SK-N-SH (cell line): ENCODE measurements around the gene AFP. TPM values are rescaled to one million over a fixed set of nuclear protein-coding genes. Genes with fewer than 3 reads are reported as not detected.

Experiments used
- CTCF ChIA-PET: fragments of 300-600, 350-600 bp; formaldehyde crosslinking; extraction: SDS; loops from one replicate; lab custom pipeline; 2021; lab: Yijun Ruan, JAX
- POLR2A ChIA-PET: fragments of 350-600 bp; sonication (Branson Sonifier 250); formaldehyde crosslinking; extraction: SDS; loops from one replicate; lab custom pipeline; 2020; ENCODE audit warnings: antibody characterized with exemption, inconsistent platforms; lab: Yijun Ruan, JAX
- DNase-seq: peaks from one replicate; pipeline ENCODE4 v3.0.0; 2012
- H2AFZ ChIP-seq: fragments of 200-600 bp; sonication (generic); 2 replicates; pipeline ENCODE4 v1.8.1; 2016; ENCODE audit warnings: antibody characterized with exemption, mild to moderate bottlenecking, low read depth
- H3F3A ChIP-seq: fragments of 200-600 bp; sonication (generic); replicated peaks from 2 replicates; pipeline ENCODE3; 2016; ENCODE audit warnings: antibody characterized with exemption, mild to moderate bottlenecking; ENCODE audit not compliant: insufficient read depth
- H3K27ac ChIP-seq, 2 experiments: fragments of 200-500 bp in 1 of 2; fragments of 200-600 bp in 1 of 2; sonication (Bioruptor generic) in 1 of 2; sonication (generic), shearing (Covaris generic) in 1 of 2; 2 replicates each; pipeline versions ENCODE4 v1.5.1 to v1.6.1; 2014 to 2016; ENCODE audit warnings: low read depth in 2 of 2, inconsistent platforms in 1 of 2, low read length in 1 of 2, mild to moderate bottlenecking in 1 of 2, mixed read lengths in 1 of 2
- H3K27me3 ChIP-seq: fragments of 200-600 bp; sonication (generic), shearing (Covaris generic); 2 replicates; pipeline ENCODE4 v1.6.1; 2016; ENCODE audit warnings: mixed run types; ENCODE audit not compliant: insufficient read depth
- H3K36me3 ChIP-seq, 2 experiments: fragments of 200-500 bp in 1 of 2; fragments of 200-600 bp in 1 of 2; sonication (Bioruptor generic) in 1 of 2; sonication (generic) in 1 of 2; replicated peaks in 1 of 2; 2 replicates each; pipeline versions ENCODE3 to v1.5.1; 2014 to 2016; ENCODE audit warnings: low read length in 1 of 2, mild to moderate bottlenecking in 1 of 2; ENCODE audit not compliant: insufficient read depth in 2 of 2, control insufficient read depth in 1 of 2
- H3K4me1 ChIP-seq, 2 experiments: fragments of 200-500 bp in 1 of 2; fragments of 200-600 bp in 1 of 2; sonication (Bioruptor generic) in 1 of 2; sonication (generic), shearing (Covaris generic) in 1 of 2; 2 replicates each; pipeline versions ENCODE4 v1.5.1 to v1.6.1; 2014 to 2016; ENCODE audit warnings: low read depth in 1 of 2, low read length in 1 of 2, mixed run types in 1 of 2; ENCODE audit not compliant: insufficient read depth in 2 of 2, control insufficient read depth in 1 of 2
- H3K4me2 ChIP-seq: fragments of 200-600 bp; sonication (generic), shearing (Covaris generic); 2 replicates; pipeline ENCODE4 v1.6.1; 2017; ENCODE audit warnings: mixed run types
- H3K4me3 ChIP-seq, 2 experiments: fragments of 200-500 bp in 1 of 2; fragments of 200-600 bp in 1 of 2; sonication (Bioruptor generic) in 1 of 2; sonication (generic), shearing (Covaris generic) in 1 of 2; 2 replicates each; pipeline versions ENCODE4 v1.5.1 to v1.8.1; 2014 to 2016; ENCODE audit warnings: low read depth in 2 of 2, inconsistent platforms in 1 of 2, low read length in 1 of 2, mild to moderate bottlenecking in 1 of 2, mixed read lengths in 1 of 2, moderate library complexity in 1 of 2
- H3K79me2 ChIP-seq: fragments of 200-600 bp; sonication (generic); 2 replicates; pipeline ENCODE4 v1.8.1; 2017; ENCODE audit warnings: mild to moderate bottlenecking; ENCODE audit not compliant: insufficient read depth
- H3K9ac ChIP-seq: fragments of 200-600 bp; sonication (generic); 2 replicates; pipeline ENCODE4 v1.6.1; 2017; ENCODE audit warnings: mixed run types
- H3K9me2 ChIP-seq: fragments of 200-600 bp; sonication (generic); 2 replicates; pipeline ENCODE4 v1.6.1; 2017; ENCODE audit warnings: mixed run types
- H3K9me3 ChIP-seq: fragments of 200-600 bp; sonication (generic); 2 replicates; pipeline ENCODE4 v1.6.1; 2017; ENCODE audit warnings: mixed run types, mild to moderate bottlenecking, moderate library complexity
- H4K20me1 ChIP-seq: fragments of 200-600 bp; sonication (generic); 2 replicates; pipeline ENCODE4 v1.6.1; 2017; ENCODE audit warnings: mild to moderate bottlenecking, mixed run types; ENCODE audit not compliant: insufficient read depth
- CHD2 ChIP-seq: fragments of 150-350 bp; IDR thresholded peaks from 2 replicates; pipeline ENCODE4 v1.6.1; 2018; ENCODE audit warnings: low read length; ENCODE audit not compliant: partially characterized antibody
- ELF1 ChIP-seq: IDR thresholded peaks from 2 replicates; pipeline ENCODE4 v1.4.0; 2012
- EP300 ChIP-seq, 2 experiments: IDR thresholded peaks; 2 replicates each; pipeline versions ENCODE4 v1.4.0 to v1.6.1; 2012; ENCODE audit warnings: borderline replicate concordance in 1 of 2, low read depth in 1 of 2, low read length in 1 of 2
- FOXJ3 ChIP-seq: sonication (generic); formaldehyde crosslinking; IDR thresholded peaks from 2 replicates; pipeline ENCODE4 v1.5.1; 2020; ENCODE audit warnings: mild to moderate bottlenecking, missing genetic modification reagents
- MXI1 ChIP-seq: IDR thresholded peaks from 2 replicates; pipeline ENCODE4 v1.6.1; 2012; ENCODE audit warnings: mild to moderate bottlenecking, low read depth, low read length, improper control_type of control experiment
- POLR2AphosphoS5 ChIP-seq: IDR thresholded peaks from 2 replicates; pipeline ENCODE4 v1.6.1; 2012; ENCODE audit warnings: low read depth, low read length
- RAD21 ChIP-seq: IDR thresholded peaks from 2 replicates; pipeline ENCODE4 v1.6.1; 2012; ENCODE audit warnings: mild to moderate bottlenecking, low read length
- RCOR1 ChIP-seq: fragments of 150-350 bp; IDR thresholded peaks from 2 replicates; pipeline ENCODE4 v1.6.1; 2017; ENCODE audit warnings: antibody characterized with exemption, low read length
- RFX5 ChIP-seq: IDR thresholded peaks from 2 replicates; pipeline ENCODE4 v1.6.1; 2012; ENCODE audit warnings: mild to moderate bottlenecking, improper control_type of control experiment, low read length
- RXRA ChIP-seq: IDR thresholded peaks from 2 replicates; pipeline ENCODE4 v1.4.0; 2012; ENCODE audit warnings: low read depth, mild to moderate bottlenecking, borderline replicate concordance
- SMC3 ChIP-seq: IDR thresholded peaks from 2 replicates; pipeline ENCODE4 v1.6.1; 2012; ENCODE audit warnings: low read depth, low read length, improper control_type of control experiment
- TAF1 ChIP-seq: IDR thresholded peaks from 2 replicates; pipeline ENCODE4 v1.6.1; 2012; ENCODE audit warnings: low read depth, mild to moderate bottlenecking, low read length, moderate library complexity, borderline replicate concordance
- TCF12 ChIP-seq: IDR thresholded peaks from 2 replicates; pipeline ENCODE4 v1.4.0; 2012
- WGBS: methylation state at CpG from one replicate; pipeline ENCODE4 v1.1.6; 2017; ENCODE audit warnings: low lambda C conversion rate; 5-methylcytosine and 5-hydroxymethylcytosine counted together
- polyA plus RNA-seq, 3 experiments: library from polyadenylated mRNA; depleted of rRNA; stranded (reverse); fragments of >200 nt; gene quantifications; 2 replicates each; pipeline ENCODE4 v1.2.3, GENCODE V29; 2012
- TF ChIP-seq, protein P1 (sequence below): IDR thresholded peaks from 2 replicates; pipeline ENCODE4 v1.6.1; 2012; ENCODE audit warnings: mild to moderate bottlenecking, low read depth, low read length, moderate library complexity
- TF ChIP-seq, protein P2 (sequence below): IDR thresholded peaks from 2 replicates; pipeline ENCODE4; 2012
- TF ChIP-seq, protein P3 (sequence below): IDR thresholded peaks from 2 replicates; pipeline ENCODE4 v1.4.0; 2012; ENCODE audit warnings: low read depth, borderline replicate concordance

Gene AFP
- polyA plus RNA-seq, 1 of the 3 experiments (the other 2 are of a cell fraction): 0.28 TPM

DNA sequence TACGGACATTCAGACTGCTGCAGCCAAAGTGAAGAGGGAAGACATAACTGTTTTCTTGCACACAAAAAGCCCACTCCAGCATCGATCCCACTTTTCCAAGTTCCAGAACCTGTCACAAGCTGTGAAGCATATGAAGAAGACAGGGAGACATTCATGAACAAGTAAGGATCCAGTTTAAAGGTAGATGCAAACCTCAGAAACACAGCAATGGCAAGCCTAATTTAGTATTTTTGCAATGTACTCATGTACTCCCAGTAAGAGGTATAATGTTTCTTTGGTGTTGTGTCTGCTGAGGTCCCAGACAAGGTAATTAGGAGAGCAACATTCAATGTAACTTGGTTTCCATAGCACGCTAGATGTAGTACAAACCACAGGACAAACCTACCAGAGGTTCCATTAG is 4.6 kb downstream of the AFP start (continued):
- TF ChIP-seq TAF1 (no peak), RCOR1 (no peak), RFX5 (no peak)
- TF ChIP-seq, protein P1, sequence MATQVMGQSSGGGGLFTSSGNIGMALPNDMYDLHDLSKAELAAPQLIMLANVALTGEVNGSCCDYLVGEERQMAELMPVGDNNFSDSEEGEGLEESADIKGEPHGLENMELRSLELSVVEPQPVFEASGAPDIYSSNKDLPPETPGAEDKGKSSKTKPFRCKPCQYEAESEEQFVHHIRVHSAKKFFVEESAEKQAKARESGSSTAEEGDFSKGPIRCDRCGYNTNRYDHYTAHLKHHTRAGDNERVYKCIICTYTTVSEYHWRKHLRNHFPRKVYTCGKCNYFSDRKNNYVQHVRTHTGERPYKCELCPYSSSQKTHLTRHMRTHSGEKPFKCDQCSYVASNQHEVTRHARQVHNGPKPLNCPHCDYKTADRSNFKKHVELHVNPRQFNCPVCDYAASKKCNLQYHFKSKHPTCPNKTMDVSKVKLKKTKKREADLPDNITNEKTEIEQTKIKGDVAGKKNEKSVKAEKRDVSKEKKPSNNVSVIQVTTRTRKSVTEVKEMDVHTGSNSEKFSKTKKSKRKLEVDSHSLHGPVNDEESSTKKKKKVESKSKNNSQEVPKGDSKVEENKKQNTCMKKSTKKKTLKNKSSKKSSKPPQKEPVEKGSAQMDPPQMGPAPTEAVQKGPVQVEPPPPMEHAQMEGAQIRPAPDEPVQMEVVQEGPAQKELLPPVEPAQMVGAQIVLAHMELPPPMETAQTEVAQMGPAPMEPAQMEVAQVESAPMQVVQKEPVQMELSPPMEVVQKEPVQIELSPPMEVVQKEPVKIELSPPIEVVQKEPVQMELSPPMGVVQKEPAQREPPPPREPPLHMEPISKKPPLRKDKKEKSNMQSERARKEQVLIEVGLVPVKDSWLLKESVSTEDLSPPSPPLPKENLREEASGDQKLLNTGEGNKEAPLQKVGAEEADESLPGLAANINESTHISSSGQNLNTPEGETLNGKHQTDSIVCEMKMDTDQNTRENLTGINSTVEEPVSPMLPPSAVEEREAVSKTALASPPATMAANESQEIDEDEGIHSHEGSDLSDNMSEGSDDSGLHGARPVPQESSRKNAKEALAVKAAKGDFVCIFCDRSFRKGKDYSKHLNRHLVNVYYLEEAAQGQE: no peak

DNA sequence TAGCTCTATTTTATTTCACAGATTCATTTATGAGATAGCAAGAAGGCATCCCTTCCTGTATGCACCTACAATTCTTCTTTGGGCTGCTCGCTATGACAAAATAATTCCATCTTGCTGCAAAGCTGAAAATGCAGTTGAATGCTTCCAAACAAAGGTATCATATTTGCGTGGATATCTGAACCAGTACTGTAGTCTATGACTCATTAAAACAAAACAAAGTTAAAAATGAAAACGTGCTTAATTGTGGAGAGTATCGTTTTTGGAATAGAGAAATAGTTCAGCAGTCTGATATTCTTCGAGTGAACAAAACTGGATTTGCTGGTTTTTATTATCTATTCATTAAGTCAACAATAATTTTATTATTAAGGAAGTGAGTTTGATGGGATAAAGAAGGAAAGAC is 6.3 kb downstream of the AFP start:
- no peaks in the 10 kb centered on the region for H3K79me2 ChIP-seq
- no peak for TF ChIP-seq EP300 (IDR thresholded peaks at IDR 0.05; ENCODE audit: borderline replicate concordance in 1 of 2, low read depth in 1 of 2, low read length in 1 of 2)
- TF ChIP-seq RAD21: no peak
- TF ChIP-seq FOXJ3 (CRISPR knock-in tag): no peak
- no peak for TF ChIP-seq ELF1
- TF ChIP-seq SMC3: no peak
- no peak for TF ChIP-seq CHD2
- TF ChIP-seq MXI1: no peak
- no peak for TF ChIP-seq TCF12
- TF ChIP-seq RXRA: no peak
- no peak for TF ChIP-seq POLR2AphosphoS5
- TF ChIP-seq, protein P2, sequence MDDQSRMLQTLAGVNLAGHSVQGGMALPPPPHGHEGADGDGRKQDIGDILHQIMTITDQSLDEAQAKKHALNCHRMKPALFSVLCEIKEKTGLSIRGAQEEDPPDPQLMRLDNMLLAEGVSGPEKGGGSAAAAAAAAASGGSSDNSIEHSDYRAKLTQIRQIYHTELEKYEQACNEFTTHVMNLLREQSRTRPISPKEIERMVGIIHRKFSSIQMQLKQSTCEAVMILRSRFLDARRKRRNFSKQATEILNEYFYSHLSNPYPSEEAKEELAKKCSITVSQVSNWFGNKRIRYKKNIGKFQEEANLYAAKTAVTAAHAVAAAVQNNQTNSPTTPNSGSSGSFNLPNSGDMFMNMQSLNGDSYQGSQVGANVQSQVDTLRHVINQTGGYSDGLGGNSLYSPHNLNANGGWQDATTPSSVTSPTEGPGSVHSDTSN: no peak
- no peak for TF ChIP-seq RCOR1
- TF ChIP-seq, protein P3, sequence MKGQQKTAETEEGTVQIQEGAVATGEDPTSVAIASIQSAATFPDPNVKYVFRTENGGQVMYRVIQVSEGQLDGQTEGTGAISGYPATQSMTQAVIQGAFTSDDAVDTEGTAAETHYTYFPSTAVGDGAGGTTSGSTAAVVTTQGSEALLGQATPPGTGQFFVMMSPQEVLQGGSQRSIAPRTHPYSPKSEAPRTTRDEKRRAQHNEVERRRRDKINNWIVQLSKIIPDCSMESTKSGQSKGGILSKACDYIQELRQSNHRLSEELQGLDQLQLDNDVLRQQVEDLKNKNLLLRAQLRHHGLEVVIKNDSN: no peak
- TF ChIP-seq, all 33 proteins: peak for 0
- 6% methylated on average over 5 of the region's 5 CpGs for WGBS
- H3K9ac ChIP-seq: no peak overlapping the region
- no peak for DNase-seq
- H3K4me1 ChIP-seq: no peaks in the 10 kb centered on the region
- H2AFZ ChIP-seq: no peak overlapping the region
- H3K27me3 ChIP-seq: peaks cover 25% of the 10 kb centered on the region; the same call in 1 of the 2 replicates
- CTCF ChIA-PET: interaction anchor here (0.6 kb wide), 1 partner anchor 97 kb away, joined by 4 read pairs; no protein-coding TSS in a partner anchor
- H3K4me3 ChIP-seq: no peak overlapping the region
- no peaks in the 10 kb centered on the region for H3K9me3 ChIP-seq
- H3K36me3 ChIP-seq: no peaks in the 10 kb centered on the region
- H4K20me1 ChIP-seq: no peaks in the 10 kb centered on the region
- H3K27ac ChIP-seq: no peak overlapping the region
- POLR2A ChIA-PET: no interaction called here
- no peaks in the 10 kb centered on the region for H3K9me2 ChIP-seq
- H3K4me2 ChIP-seq: no peak overlapping the region
- no peaks in the 10 kb centered on the region for H3F3A ChIP-seq
